ENCODE measurements around the gene STK4.
A peak's percentile ranks its signal among the peaks of the same experiment; 100 is the strongest.
"Not testable (repeated sequence)": the region's sequence is repeated elsewhere in the genome, so short reads cannot be mapped to it uniquely, and the experiment has no call there.

Gene STK4

GRCh38 chr20:44990425-44990824 lies 24.1 kb downstream of the STK4 start:
- peak; percentile 77 for DNase-seq

GRCh38 chr20:44990957-44991356 lies 24.6 kb downstream of the STK4 start:
- DNase-seq, result no peak

DNA sequence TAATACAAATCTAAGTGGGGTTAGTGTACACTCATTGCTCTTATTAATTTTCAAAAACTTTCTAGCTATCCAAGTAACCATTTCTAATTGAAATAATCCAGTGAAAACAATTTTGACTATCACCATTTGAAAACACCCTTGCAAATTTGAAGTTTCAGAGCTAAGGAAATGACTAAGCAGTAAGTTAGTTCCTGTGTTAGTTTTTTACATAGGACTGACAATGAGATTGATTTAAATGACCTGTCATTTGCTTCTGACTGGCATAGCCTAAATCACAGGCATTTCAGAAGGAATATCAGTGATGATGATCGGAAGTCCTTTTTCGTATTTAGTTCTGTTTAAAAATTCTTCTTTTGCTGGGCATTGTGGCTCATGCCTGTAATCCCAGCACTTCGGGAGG lies 27.0 kb downstream of the STK4 start:
- DNase-seq, result no peak

DNA sequence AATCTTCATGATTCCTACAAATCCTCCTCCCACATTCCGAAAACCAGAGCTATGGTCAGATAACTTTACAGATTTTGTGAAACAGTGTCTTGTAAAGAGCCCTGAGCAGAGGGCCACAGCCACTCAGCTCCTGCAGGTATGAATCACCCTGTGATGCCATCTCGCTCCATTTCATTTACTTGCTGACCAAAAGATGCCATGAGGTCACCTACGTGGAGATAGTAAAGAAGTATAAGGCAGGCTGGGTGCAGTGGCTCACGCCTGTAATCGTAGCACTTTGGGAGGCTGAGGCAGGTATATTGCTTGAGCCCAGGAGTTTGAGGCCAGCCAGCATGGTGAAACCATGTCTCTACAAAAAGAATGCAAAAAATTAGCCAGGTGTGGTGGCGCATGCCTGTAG lies 30.9 kb downstream of the STK4 start:
- DNase-seq, result no peak

GRCh38 chr20:44997668-44998067 lies 31.4 kb downstream of the STK4 start:
- no peak for DNase-seq

DNA sequence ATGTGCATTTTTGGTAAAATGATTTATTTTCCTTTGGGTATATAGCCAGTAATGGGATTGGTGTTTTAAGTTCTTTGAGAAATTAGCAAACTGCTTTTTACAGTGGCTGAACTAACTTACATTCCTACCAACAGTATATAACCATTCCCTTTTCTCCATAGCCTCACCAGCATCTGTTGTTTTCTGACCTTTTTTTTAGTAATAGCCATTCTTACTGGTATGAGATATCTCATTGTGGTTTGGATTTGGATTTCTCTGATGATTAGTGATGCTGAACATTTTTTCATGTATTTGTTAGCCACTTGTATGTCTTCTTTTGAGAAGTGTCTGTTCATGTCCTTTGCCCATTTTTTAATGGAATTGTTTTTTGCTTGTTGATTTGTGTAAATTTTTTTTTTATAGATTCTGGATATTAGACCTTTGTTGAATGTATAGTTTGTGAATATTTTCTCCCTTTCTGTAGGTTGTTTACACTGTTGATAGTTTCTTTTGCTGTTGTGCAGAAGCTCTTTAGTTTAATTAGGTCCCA lies 42.3 kb downstream of the STK4 start:
- DNase-seq, result no peak

DNA sequence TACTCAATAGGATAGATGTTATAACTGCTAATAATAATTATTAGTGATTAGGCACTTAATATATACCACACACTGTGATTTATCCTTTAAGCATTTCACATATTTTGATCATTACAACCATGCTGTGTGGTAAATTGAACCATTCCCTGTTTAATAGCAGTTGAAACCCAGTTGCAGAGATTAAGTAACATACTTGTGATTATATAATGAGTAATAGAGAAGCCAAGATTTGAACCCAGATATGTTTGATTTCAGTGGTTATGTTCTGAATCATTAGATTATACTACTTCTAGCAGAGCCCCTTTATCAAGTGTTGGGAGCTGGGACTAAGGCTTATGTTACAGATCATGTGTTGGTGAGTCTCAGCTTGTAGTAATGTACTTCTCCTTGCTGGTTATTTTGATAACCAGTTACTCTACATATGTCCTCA lies 44.1 kb downstream of the STK4 start:
- DNase-seq, result no peak

DNA sequence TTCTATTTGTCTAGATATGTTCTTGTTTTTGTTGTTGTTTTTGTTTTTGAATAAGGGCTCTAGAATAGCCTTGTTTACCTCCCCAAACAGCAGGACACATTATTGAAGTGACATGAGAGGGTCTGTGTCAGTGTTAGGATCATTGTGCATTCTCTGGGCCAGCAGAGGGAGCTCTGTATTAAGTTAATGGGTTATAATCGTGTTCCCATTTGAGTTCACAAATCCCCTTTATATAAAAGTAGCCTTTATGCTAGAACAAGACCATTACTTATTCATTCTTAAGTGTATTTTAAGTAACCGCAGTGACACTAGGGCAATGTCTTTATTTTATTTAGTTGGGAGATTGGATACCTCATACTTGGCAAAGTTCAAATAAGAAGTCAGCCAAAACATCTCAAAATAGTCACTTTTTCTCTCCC lies 44.8 kb downstream of the STK4 start:
- peak; percentile 36 for DNase-seq

DNA sequence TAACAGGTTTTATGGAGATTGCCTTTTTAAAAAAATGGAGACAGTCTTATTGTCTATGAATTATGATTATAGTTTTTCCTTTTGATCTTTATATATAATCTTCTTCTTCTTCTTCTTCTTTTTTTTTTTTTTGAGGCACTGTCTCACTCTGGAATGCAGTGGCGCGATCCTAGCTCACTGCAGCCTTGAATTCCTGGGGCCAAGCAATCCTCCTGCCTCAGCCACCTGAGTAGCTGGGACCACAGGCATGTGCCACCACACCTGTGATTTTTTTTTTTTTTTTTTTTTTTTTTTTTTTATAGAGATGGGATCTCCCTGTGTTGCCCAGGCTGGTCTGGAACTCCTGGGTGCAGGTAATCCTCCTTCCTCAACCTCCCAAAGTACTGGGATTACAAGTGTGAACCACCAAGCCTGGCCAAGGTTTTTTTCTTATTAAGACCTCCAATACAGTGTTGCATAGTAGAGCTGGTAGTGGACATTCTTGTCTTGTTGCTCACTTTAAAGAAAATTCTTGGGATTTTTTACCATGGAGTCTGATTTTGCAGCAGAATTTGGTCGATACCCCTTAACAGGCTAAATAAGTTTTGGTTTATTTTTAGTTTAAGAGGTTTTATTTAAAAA lies 46.5 kb downstream of the STK4 start:
- no peak for DNase-seq

DNA sequence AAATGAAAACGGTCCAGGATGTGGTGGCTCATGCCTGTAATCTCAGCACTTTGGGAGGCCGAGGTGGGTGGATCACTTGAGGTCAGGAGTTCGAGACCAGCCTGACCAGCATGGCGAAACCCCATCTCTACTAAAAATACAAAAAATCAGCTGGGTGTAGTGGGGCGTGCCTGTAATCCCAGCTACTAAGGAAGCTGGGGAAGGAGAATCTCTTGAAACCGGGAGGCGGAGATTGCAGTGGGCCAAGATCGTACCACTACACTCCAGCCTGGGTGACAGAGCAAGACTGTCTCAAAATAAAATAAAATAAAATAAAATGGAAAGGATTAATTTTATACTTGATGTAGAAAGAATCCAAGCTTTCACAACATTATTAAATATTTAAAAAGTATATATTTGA lies 47.8 kb downstream of the STK4 start:
- DNase-seq, result not testable (repeated sequence)

GRCh38 chr20:45014671-45015415 lies 48.5 kb downstream of the STK4 start:
- DNase-seq, result no peak

GRCh38 chr20:45016089-45016671 lies 49.9 kb downstream of the STK4 start:
- DNase-seq, result no peak

DNA sequence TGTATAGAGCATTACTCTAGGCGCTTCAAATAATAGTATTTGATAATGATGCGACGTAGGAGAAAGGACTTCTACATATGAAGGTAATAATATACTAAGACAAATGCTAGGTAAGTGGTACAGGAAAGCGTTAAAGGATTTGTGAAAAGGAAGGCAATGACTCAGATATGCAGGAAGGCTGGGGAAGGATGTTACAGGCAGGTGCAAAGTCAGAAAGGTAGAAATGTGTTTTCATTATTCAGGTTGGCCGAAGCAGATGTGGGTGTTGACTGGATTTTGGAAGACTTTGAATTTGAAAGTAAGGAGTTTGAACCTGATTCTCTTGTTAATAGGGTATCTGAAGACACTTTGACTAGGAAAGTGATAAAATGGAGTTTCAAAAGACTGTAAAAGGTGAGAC lies 51.0 kb downstream of the STK4 start:
- DNase-seq, result no peak

GRCh38 chr20:45017857-45018256 lies 51.5 kb downstream of the STK4 start:
- no peak for DNase-seq

DNA sequence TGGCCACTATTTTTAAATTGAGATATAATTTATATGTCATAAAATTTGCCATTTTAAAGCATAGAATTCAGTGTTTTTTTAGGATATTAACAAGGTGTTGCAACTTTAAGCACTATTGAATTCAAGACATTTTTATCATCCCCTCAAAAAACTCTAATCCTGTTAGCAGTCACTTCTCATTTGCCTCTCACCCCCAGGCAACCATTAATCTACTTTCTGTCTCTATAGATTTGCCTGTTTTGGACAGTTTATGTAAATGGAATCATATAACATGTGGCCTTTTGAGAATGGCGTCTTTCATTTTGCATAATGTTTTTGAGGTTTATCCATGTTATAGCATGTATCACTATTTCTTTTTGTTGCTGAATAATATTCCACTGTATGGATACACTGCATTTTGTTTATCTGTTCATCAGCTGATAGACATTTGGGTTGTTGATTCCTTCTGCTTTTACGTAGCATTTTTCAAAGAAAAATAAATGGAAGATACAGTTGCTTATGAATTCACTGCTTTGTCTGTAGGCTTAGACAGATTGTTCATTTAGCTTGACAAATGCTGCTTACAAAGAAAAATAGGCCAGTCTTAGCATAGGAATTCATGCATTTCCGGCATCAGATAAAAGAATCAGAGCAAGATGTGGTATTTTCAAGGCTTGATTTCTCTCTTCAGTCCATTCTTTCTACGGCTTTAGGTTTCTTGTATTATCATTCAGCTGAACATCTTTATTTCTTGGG lies 52.9 kb downstream of the STK4 start:
- DNase-seq, result no peak

DNA sequence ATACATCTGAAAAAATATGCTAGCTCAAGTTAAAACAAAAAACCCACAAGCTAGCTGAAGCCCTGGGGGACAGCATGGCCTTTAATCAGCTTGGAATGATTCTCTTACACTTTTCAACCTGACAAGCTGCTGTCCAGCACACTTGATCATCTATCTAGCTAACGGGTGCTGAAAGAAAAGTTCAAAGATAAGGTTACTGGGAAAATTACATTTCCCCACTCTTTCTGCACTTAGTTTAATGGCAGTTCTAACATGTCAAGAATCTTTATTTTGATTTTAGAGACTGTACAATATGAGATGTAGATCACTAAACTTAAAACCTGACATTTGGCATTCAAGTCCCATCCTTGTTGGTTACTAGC lies 53.4 kb downstream of the STK4 start:
- DNase-seq, result no peak

DNA sequence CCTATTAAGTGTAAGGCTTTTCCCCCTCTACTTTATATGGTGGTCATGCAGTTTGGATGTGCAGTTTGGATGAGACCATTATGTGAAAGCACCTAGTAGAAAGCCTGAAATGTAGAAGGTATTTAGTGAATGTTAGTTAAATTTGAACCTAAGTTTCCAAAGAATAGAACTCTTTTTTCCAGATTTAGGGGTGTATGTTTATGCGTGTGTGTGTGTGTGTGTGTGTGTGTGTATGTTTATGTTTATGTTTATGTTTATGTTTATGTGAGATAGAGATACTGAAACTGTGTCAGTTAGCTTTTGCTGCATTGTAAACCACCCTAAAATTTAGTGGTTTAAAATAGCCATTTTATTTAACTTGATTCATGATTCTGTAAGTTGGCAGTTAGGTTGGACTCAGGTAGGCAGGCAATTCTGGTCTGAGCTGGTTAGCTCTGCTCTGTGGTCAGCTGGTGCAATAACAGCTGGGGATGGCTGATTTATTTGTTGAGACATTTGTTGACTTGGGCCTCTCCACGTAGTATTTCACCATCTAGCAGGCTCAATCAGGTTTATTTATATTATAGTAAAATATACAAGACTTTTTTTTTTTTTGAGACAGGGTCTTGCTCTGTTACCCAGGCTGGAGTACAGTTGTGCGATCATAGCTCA lies 54.0 kb downstream of the STK4 start:
- DNase-seq, result no peak

GRCh38 chr20:45021631-45022030 lies 55.3 kb downstream of the STK4 start:
- DNase-seq, result no peak

DNA sequence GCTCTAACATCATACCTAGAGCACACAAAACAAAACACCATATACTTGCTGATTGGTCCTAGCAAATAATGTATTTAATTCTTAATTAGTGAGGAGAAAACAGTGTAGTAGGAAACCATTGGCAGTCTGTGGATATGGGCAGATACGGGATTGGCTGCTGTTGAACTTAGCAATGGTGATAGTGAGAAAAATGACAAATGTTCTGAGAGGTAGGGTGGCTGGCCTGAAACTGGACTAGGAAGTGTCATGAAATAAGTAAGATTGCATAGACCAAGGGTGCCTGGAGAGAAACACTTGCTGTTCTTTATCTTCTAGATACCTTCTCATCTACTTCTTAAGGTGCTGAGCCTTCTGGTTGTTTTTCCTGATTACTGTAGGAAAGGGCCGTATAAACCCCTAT lies 56.8 kb downstream of the STK4 start:
- DNase-seq, result not testable (repeated sequence)

DNA sequence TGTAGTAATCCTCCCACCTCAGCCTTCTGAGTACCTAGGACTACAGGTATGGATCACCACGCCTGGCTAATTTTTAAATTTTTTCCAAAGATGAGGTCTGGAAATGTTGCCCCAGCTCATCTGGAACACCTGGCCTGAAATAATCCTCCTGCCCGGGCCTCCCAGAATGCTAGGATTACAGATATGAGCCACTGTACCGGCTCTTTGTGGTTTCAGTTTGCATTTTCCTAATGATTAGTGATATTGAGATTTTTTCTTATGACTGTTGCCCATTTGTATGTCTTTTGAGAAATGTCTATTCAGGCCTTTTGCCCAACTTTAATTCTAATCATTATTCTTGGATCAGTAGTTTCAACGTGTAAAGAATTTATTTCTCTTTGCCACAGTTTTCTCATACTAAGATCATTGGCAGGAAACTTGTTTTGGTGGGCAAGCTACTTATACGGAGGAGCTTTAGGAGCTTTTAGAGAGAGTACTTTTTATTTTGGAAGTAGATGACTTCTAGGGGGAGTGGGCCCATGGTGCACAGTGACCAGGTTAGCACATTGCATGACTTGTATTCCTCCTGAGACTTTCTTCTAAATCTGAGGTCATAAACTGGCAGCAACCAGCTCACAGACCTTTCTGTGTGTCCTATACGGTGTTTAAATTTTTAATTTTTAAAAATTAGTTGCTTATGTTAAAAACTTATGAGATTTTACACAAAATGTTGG lies 62.3 kb downstream of the STK4 start:
- no peak for DNase-seq

DNA sequence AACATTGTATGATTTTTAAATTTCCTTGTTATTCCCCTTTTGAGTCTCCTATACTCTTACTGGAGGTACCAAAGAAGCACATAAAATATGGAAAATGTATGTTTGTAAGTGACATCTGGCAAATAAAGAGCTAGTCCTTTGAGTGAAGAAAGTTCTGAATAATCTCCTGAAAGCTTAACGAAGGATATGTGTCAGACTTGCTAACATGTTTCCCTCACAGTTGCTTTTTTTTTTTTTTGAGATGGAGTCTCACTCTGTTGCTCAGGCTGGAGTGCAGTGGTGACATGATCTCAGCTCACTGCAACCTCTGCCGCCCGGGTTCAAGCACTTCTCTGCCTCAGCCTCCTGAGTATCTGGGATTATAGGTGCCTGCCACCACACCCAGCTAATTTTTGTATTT lies 63.6 kb downstream of the STK4 start:
- no peak for DNase-seq

- DNase-seq, result no peak
These were observed 66.0 kb downstream of the STK4 start for GRCh38 chr20:45032276-45032675.

Measured in stimulated activated CD4-positive, alpha-beta T cell treated with anti-CD3 and anti-CD28 coated beads, Interleukin-1b, Interleukin-23, amount 100 ng/mL, for 48 hours (primary cell).